NCI-H2196 (cell line): Measurements from ENCODE around the gene ZCCHC14.
"Not testable (repeated sequence)": the region's sequence is repeated elsewhere in the genome, so short reads cannot be mapped to it uniquely, and the experiment has no call there.

Experiments used
- DNase-seq: peaks from one replicate; lab custom pipeline; 2025; ENCODE audit not compliant: unreplicated experiment; lab: John Stamatoyannopoulos, UW

ZCCHC14 gene

DNA sequence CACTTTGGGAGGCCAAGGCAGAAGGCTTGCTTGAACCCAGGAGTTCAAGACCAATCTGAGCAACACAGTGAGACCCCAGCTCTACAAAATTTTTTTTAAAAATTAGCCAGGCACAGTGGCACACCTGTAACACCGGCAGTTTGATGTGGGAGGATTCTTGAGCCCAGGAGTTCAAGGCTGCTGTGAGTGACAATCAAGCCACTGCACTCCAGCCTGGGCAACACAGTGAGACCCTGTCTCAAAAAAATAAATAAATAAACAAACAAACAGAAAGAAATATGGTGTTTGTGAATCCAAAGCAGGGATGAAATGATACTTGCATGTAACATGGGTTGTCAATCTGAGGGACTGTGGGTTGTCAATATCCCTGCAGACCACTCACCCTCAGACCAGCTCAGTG lies 125.9 kb downstream of the ZCCHC14 start:
- DNase-seq = no peak

DNA sequence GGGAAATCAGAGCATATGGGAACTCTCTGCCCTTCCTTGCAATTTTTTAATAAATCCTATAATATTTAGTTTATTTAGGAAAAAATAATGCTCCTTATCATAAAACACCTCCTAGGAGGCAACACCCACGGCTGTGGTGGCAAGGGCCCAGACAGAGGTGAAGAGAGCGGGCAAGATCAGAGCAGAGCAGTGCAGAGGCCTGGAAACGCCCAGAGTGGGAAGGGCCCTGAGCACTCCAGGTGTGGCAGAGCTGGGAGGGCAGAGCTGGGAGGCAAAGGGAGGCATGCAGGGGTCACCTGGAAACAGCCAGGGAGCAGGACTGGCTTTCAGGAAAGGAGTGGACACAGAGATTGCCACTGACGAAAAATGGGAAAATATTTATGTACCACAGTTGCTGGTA lies 126.5 kb downstream of the ZCCHC14 start:
- no peak for DNase-seq

DNA sequence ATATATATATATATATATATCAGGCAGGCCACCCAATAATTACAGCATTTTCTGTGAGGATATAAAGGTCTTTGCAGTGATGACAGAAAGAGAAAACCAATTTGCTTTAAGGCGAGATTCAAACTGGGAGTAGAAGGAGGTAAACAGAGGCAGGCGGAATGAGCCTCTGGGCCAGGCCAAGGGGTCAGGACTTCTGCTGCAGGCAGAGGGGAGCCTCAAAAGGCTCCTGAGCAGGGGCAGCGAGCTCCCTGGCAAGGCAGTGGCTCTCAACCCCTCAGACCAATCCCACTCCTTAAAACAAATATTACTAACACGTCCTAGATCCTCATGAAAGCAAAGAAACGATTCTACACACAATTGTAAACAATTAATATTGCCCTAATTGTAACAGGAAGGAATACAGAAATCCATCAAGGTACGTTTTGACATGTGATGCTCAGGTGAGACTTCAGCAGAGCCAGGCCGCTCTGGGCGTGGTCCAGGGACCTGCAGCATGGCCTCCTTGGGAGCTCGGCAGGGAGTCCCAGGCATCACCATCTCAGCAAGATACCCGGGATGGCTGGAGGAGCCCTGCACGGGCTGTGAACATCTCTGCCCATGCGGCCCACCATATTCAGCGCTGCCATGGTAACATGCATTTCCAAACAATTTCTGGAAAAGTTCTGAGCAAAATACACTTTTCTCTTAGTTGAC lies 127.7 kb downstream of the ZCCHC14 start:
- DNase-seq = no peak

DNA sequence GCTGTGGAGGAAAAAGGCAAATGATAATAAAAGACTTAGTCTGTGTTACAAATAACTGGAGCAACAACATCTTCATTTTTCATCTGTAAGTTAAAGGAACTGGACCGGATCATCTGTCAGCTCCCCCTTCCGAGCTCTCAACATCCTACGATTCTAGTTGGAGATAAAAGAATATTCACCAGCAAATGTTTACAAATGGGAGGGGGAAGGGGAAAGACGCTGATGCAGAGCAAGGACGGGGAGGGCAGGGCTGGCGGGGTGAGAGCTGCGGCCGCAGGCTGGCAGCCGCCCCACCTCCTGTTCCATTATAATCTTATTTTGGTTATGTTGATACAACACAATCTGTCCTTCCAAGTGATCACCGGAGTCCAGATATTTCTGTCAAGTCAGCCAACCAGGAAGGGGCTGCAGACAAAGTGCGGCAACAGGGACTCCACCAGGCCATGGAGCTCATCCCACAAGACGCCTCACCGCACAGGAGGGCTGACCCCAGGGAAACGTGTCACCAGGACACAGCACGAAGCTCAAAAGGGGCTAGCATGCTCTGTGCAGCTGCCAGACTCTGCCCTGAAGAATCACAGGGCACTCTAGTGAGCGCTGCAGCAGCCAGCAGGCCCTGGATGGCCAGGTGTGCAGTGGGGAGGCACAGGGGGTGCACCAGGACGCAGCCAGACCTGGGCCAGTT lies 128.9 kb downstream of the ZCCHC14 start:
- peak; percentile 15 for DNase-seq

DNA sequence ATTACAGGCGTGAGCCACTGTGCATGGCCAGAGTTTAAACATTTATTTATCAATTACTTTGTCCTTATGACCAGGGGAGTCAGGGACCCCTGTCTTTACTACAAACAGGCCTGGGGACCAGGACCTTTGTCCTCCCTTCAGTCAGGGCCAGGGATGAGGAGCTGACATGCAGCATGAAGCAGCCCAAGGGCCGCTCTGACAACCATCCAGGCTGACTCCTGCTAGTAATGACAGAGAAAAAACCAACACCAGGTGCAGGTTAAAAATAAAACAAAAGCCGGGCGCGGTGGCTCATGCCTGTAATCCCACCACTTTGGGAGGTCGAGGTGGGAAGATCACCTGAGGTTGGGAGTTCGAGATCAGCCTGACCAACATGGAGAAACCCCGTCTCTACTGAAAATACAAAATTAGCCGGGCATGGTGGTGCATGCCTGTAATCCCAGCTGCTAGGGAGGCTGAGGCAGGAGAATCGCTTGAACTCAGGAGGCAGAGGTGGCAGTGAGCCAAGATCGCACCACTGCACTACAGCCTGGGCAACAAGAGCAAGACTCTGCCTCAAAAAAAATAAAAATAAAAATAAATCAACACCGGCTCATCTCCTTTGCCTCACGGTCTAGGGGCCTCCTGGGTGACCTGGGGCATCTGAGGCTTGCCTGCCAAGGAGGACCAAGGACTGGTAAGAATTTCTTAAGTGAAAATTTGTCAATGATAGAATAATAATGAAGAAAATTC lies 129.8 kb downstream of the ZCCHC14 start:
- not testable (repeated sequence) for DNase-seq

DNA sequence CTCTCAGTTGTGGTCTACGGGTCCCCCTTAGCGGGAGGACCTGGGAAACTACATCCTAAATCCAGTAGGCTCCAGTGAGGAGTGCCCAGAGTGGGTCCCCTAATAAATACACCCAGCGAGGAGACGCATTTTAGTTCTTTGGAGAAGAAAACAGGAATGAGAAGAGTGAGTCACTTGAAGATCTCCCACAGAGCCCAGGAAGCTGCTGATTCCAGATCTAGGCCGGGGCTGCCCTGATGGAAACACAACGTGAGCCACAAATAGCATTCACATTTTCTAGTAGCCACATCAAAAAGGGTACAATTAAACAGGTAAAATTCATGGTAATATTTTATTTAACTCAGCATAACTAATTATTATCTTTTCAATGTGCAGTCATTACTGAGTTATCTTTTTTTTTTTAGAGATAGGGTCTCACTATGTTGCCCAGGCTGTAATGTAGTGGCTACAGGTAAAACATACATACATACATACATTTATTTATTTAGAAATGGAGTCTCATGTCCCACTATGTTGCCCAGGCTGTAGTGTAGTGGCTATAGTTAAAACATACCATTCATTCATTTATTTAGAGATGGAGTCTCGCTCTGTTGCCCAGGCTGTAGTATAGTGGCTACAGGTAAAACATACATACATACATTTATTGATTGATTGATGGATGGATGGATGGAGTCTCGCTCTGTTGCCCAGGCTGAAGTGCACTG lies 130.8 kb downstream of the ZCCHC14 start:
- DNase-seq = no peak

DNA sequence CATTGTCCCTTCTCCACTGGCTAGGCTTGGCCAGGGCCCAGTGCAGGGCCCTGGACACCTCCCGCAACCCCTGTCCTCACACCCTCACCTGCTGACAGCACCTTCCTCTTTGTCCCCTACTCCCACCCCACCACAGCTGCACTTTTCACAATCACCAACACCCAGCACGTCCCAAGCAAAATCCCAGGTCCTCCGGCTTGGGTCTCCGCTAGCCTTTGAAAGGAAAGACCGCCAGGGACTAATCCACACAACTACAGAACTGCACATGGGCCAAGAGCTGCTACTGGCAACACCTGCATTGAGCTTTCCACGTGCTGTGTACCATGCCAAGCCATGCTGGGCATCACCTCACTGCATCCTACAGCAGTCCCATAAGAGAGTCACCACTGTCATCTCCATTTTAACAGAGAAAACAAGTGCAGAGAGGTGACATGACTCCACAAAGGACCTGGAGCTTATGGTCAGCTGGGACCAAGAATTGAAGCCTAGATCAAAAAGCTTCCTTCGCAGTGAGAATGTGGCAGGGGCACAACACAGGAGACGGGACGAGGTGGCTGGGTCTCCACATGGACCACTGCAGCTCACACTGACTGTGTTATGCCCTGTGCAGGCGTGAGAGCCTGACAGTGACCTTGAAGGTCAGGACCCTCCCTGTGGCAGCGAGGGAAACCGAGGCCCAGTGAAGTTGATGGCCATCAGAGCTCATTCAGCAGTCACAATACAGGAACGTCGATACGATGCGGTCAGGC lies 131.8 kb downstream of the ZCCHC14 start:
- no peak for DNase-seq

DNA sequence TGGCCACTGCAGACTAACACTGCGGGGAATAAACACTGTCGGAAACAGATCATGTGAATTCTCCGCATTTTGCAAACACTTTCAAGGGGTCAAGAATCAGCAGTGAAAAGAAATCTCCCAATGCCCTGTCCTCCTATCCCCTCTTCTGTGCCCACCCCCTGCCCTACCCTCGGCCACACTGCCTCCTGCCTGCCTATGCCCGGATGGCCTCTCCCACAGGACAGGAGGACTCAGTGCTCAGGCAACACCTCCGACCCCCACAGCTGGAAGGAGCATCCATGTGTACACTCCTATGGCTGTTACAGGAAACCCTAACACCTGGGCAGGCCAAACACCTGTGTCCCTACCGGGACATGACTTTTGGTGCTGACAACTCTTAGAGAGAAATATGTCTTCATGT lies 133.7 kb downstream of the ZCCHC14 start:
- no peak for DNase-seq

DNA sequence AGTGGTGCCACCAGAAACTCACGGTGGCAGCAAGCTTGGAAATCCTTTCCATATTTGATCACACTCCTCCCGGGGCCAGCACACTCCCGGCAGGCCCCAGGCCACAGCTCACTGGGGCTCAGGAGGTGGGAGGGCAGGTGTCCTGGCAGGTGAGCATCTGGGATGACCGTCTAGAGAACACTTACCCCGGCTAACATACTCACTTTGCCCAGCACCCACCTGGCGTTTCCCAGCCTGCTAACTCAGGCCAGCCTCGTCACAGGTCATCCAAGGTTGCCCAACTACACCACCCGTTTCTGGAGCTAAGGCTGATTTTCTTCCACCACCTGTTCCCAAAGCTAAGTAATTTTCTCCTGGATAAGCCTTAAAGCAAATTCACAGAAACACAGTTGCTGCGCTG lies 134.1 kb downstream of the ZCCHC14 start:
- DNase-seq = no peak

DNA sequence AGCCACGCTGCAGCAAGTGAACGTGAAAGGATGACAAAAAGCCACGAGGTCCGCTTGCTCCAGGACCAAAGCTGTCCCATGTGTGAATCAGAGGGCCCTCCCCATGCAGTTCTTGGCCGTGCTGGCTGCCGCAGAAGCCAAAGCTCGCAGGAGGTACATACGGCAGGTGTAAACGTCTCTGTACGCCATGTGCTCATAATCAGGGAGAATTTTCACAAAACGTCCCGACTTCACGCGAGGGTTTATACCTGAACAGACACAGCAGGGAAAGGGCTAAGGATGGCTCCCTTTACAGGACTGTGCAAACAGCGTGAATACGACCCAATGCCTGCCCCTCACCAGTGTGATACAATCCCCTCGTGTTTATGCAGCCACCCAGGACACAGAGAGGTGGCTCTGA lies 134.6 kb downstream of the ZCCHC14 start:
- DNase-seq = no peak

DNA sequence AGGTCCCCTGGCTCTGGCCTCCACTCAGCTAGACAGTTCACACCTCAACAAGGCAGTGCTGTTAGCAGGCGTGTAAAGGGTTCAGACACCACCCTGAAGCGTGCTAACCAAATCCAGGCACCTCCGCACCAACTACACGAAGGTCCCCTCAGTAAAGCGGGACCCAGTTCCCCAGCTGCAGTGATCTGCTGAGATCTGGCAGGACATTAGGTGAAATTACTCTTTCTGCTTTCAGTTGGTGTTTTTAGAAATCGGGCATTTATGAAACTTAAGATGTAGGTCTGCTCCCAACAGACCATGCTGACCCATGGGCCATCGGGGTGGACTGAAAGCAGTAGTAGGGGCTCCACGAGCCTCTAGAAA lies 136.4 kb downstream of the ZCCHC14 start:
- no peak for DNase-seq
